Stomach (tissue), 9 donors: ENCODE measurements around the gene DEFB129. TPM values are rescaled to one million over a fixed set of nuclear protein-coding genes. Genes with fewer than 3 reads are reported as not detected.

Experiments
- DNase-seq, 2 donors: peaks; one replicate each; pipeline versions ENCODE4 v3.0.0 to v3.0.0-alpha.2; 2013 to 2019
- H3K27ac ChIP-seq, 5 donors: fragments of 200-600 bp in 4 of 5; sonication (generic) in 4 of 5; one replicate each; pipeline ENCODE4 v1.5.1; 2013 to 2019; ENCODE audit warnings: mild to moderate bottlenecking in 1 of 5, moderate library complexity in 1 of 5
- H3K27me3 ChIP-seq, 3 donors: fragments of 200-600 bp; sonication (generic); one replicate each; pipeline ENCODE4 v1.5.1; 2017 to 2019; ENCODE audit warnings: mixed run types in 1 of 3
- H3K36me3 ChIP-seq, 4 donors: fragments of 200-600 bp; sonication (generic); 1 replicate in 3 of 4; 2 replicates in 1 of 4; pipeline ENCODE4 v1.5.1; 2016 to 2019
- H3K4me1 ChIP-seq, 4 donors: fragments of 200-600 bp; sonication (generic); one replicate each; pipeline ENCODE4 v1.5.1; 2016 to 2019
- H3K4me3 ChIP-seq, 4 donors: fragments of 200-600 bp; sonication (generic) in 3 of 4; one replicate each; pipeline ENCODE4 v1.5.1; 2016 to 2019; ENCODE audit warnings: mild to moderate bottlenecking in 1 of 4
- H3K9me3 ChIP-seq, 4 donors: fragments of 200-600 bp; sonication (generic); one replicate each; pipeline ENCODE4 v1.5.1; 2016 to 2019
- CTCF ChIP-seq, 7 experiments: fragments of 450-650 bp in 4 of 7; fragments of 200-600 bp in 3 of 7; sonication (generic) in 3 of 7; IDR thresholded peaks; one replicate each; pipeline ENCODE4 v1.5.1; 2016 to 2019; ENCODE audit warnings: antibody characterized with exemption in 7 of 7, control low read depth in 2 of 7, mild to moderate bottlenecking in 1 of 7
- EP300 ChIP-seq: sonication (generic); formaldehyde crosslinking; IDR thresholded peaks from one replicate; pipeline ENCODE4 v1.6.1; 2017; ENCODE audit warnings: antibody characterized with exemption
- POLR2A ChIP-seq, 4 donors: fragments of 450-650 bp; IDR thresholded peaks; one replicate each; pipeline ENCODE4 v1.6.1; 2016; ENCODE audit warnings: antibody characterized with exemption in 4 of 4, control low read depth in 2 of 4, mild to moderate bottlenecking in 1 of 4, moderate library complexity in 1 of 4
- POLR2AphosphoS5 ChIP-seq, 3 donors: sonication (generic); formaldehyde crosslinking; IDR thresholded peaks; one replicate each; pipeline ENCODE4 v1.6.1; 2016; ENCODE audit warnings: antibody characterized with exemption in 3 of 3
- WGBS, 5 donors: extraction: QIAGEN DNeasy Blood & Tissue Kit in 3 of 5; methylation state at CpG; one replicate each; pipeline versions ENCODE4 v1.1.5 to v1.1.7; 2013 to 2018; 5-methylcytosine and 5-hydroxymethylcytosine counted together
- intact Hi-C: fragments of 100-400 bp; cut with DNase I; formaldehyde crosslinking; loops from one replicate; pipeline ENCODE4 v1.15.1; 2023; ENCODE audit warnings: low total_unique reads
- polyA plus RNA-seq, 3 donors: library from polyadenylated mRNA; stranded (reverse); fragments of 200-250 nt; gene quantifications; one replicate each; pipeline ENCODE4 v1.2.3, GENCODE V29; 2013
- total RNA-seq, 5 donors: library from RNA; depleted of rRNA; stranded (reverse); fragments of >200 nt; gene quantifications; one replicate each; pipeline versions ENCODE4 v1.1.0 to v1.2.3, GENCODE V29; 2014 to 2016
- donor health status: healthy with polysubstance abuse.
- donor health status: Bipolar disorder and iron deficiency.
- donor health status: healthy.

DEFB129 gene
- total and polyA plus RNA-seq, 8 donors, result not detected

- 71 to 77% (median 73%) methylated on average over 2 of the region's 2 CpGs for WGBS, 5 donors
- intact Hi-C loops, result no loop called here
- H3K27me3 ChIP-seq, result peaks cover 0 to 23% (median 5%) of the 10 kb centered on the region in 3 donors
Observed at GRCh38 chr20:214383-214782, 12.7 kb upstream of the DEFB129 start.

GRCh38 chr20:215796-216195 is 11.3 kb upstream of the DEFB129 start:
- no peak overlapping the region for H3K27ac ChIP-seq
- intact Hi-C loops, result no loop called here
- no peaks in the 10 kb centered on the region for H3K36me3 ChIP-seq
- H3K9me3 ChIP-seq, result no peaks in the 10 kb centered on the region
- H3K4me1 ChIP-seq, result no peaks in the 10 kb centered on the region
- TF ChIP-seq CTCF (IDR thresholded peaks at IDR 0.05) (no peak), POLR2A (IDR thresholded peaks at IDR 0.05) (no peak), POLR2AphosphoS5 (IDR thresholded peaks at IDR 0.05) (no peak), EP300 (no peak)
- no peak for DNase-seq
- H3K4me3 ChIP-seq, result no peak overlapping the region
- WGBS, 5 donors, result 47 to 78% (median 61%) methylated on average over 1 of the region's 1 CpG
- peaks cover 0 to 28% (median 5%) of the 10 kb centered on the region in 3 donors for H3K27me3 ChIP-seq

More at GRCh38 chr20:214383-214782, 12.7 kb upstream of the DEFB129 start:
- H3K9me3 ChIP-seq, result no peaks in the 10 kb centered on the region
- no peak overlapping the region for H3K4me3 ChIP-seq
- H3K36me3 ChIP-seq, result no peaks in the 10 kb centered on the region
- H3K27ac ChIP-seq, result no peak overlapping the region
- H3K4me1 ChIP-seq, result no peaks in the 10 kb centered on the region
- TF ChIP-seq POLR2AphosphoS5 (IDR thresholded peaks at IDR 0.05) (no peak), EP300 (no peak), CTCF (IDR thresholded peaks at IDR 0.05) (no peak)
- no peak for DNase-seq

GRCh38 chr20:217266-217665 is 9.8 kb upstream of the DEFB129 start:
- TF ChIP-seq POLR2AphosphoS5 (IDR thresholded peaks at IDR 0.05), result no peak
- no peak for TF ChIP-seq EP300
- no peak for TF ChIP-seq CTCF (IDR thresholded peaks at IDR 0.05)
- no peak for TF ChIP-seq POLR2A (IDR thresholded peaks at IDR 0.05)
- Histone ChIP-seq H3K4me1 (no peaks in the 10 kb centered on the region), H3K27ac (no peak overlapping the region), H3K36me3 (no peaks in the 10 kb centered on the region), H3K27me3 (peaks cover 0 to 28% (median 5%) of the 10 kb centered on the region in 3 donors), H3K4me3 (no peak overlapping the region), H3K9me3 (no peaks in the 10 kb centered on the region)
- intact Hi-C loops, result no loop called here
- 16 to 34% (median 23%) methylated on average over 1 of the region's 1 CpG for WGBS, 5 donors
- DNase-seq, result no peak

GRCh38 chr20:219290-220115 is 7.6 kb upstream of the DEFB129 start:
- no peak overlapping the region for H3K4me3 ChIP-seq
- H3K27ac ChIP-seq, result no peak overlapping the region
- H3K36me3 ChIP-seq, result no peaks in the 10 kb centered on the region
- DNase-seq, result peak in 1 of 2 donors; percentile 41
- intact Hi-C loops, result no loop called here
- no peak for TF ChIP-seq EP300
- no peak for TF ChIP-seq POLR2A (IDR thresholded peaks at IDR 0.05)
- no peak for TF ChIP-seq POLR2AphosphoS5 (IDR thresholded peaks at IDR 0.05)
- no peak for TF ChIP-seq CTCF (IDR thresholded peaks at IDR 0.05)
- H3K4me1 ChIP-seq, result no peaks in the 10 kb centered on the region
- peaks cover 0 to 28% (median 5%) of the 10 kb centered on the region in 3 donors for H3K27me3 ChIP-seq
- WGBS, 5 donors, result 0 to 9% (median 0%) methylated on average over 1 of the region's 1 CpG
- no peaks in the 10 kb centered on the region for H3K9me3 ChIP-seq
